Tibial nerve (tissue), 4 donors: ENCODE data around the gene DTNBP1. TPM values are rescaled to one million over a fixed set of nuclear protein-coding genes. Genes with fewer than 3 reads are reported as not detected.
A peak's percentile ranks its signal among the peaks of the same experiment; 100 is the strongest.

Experiments
- DNase-seq, 2 donors: peaks; one replicate each; pipeline ENCODE4 v3.0.0-alpha.2; 2019; ENCODE audit warnings: low spot score in 2 of 2
- H3K27ac ChIP-seq, 4 donors: fragments of 200-600 bp; sonication (generic) in 3 of 4; one replicate each; pipeline ENCODE4 v1.5.1; 2017 to 2019; ENCODE audit warnings: mild to moderate bottlenecking in 1 of 4
- H3K27me3 ChIP-seq, 2 donors: fragments of 200-600 bp; sonication (generic) in 1 of 2; one replicate each; pipeline versions ENCODE4 v1.5.1 to v1.6.0; 2017 to 2019
- H3K36me3 ChIP-seq, 3 donors: fragments of 200-600 bp; sonication (generic); one replicate each; pipeline ENCODE4 v1.5.1; 2018 to 2019
- H3K4me1 ChIP-seq, 4 donors: fragments of 200-600 bp; sonication (generic) in 3 of 4; one replicate each; pipeline ENCODE4 v1.5.1; 2017 to 2019
- H3K4me3 ChIP-seq, 4 donors: fragments of 200-600 bp; sonication (generic) in 3 of 4; one replicate each; pipeline ENCODE4 v1.5.1; 2017 to 2019; ENCODE audit warnings: mild to moderate bottlenecking in 1 of 4, moderate library complexity in 1 of 4
- H3K9me3 ChIP-seq, 4 donors: fragments of 200-600 bp; sonication (generic) in 3 of 4; one replicate each; pipeline ENCODE4 v1.5.1; 2017 to 2019
- CTCF ChIP-seq, 5 experiments: fragments of 200-600 bp in 3 of 5; fragments of 450-650 bp in 2 of 5; sonication (generic) in 3 of 5; IDR thresholded peaks; one replicate each; pipeline ENCODE4 v1.5.1; 2016 to 2019; ENCODE audit warnings: antibody characterized with exemption in 5 of 5, mild to moderate bottlenecking in 3 of 5, moderate library complexity in 2 of 5
- EP300 ChIP-seq, 2 donors: sonication (generic); formaldehyde crosslinking; IDR thresholded peaks; one replicate each; pipeline ENCODE4 v1.6.1; 2017; ENCODE audit warnings: antibody characterized with exemption in 2 of 2, mild to moderate bottlenecking in 1 of 2
- POLR2A ChIP-seq, 2 donors: fragments of 450-650 bp; IDR thresholded peaks; one replicate each; pipeline ENCODE4 v1.6.1; 2017; ENCODE audit warnings: antibody characterized with exemption in 2 of 2, mild to moderate bottlenecking in 2 of 2, moderate library complexity in 2 of 2
- WGBS, 2 donors: methylation state at CpG; one replicate each; pipeline ENCODE4 v1.1.5; 2018; 5-methylcytosine and 5-hydroxymethylcytosine counted together
- total RNA-seq, 4 donors: library from RNA; depleted of rRNA; stranded (reverse); fragments of >200 nt; gene quantifications; one replicate each; pipeline ENCODE4 v1.1.0, GENCODE V29; 2016

DTNBP1 gene
- total RNA-seq, 4 donors from 2014 or later, result 14.7 to 36.6 (median 16.1) TPM

GRCh38 chr6:15481390-15482291 is 181.2 kb downstream of the DTNBP1 start:
- no peak for TF ChIP-seq POLR2A (IDR thresholded peaks at IDR 0.05)
- no peak for TF ChIP-seq EP300 (IDR thresholded peaks at IDR 0.05)
- TF ChIP-seq CTCF (IDR thresholded peaks at IDR 0.05), result no peak
- H3K9me3 ChIP-seq, result no peaks in the 10 kb centered on the region
- H3K27me3 ChIP-seq, result no peaks in the 10 kb centered on the region
- 76 to 81% methylated on average over 10 of the region's 10 CpGs for WGBS, 2 donors
- H3K36me3 ChIP-seq, result no peaks in the 10 kb centered on the region
- H3K27ac ChIP-seq, result no peak overlapping the region
- H3K4me3 ChIP-seq, result no peak overlapping the region
- no peak for DNase-seq
- H3K4me1 ChIP-seq, result peaks cover 0 to 32% (median 3%) of the 10 kb centered on the region in 4 donors

GRCh38 chr6:15480525-15480924 is 182.3 kb downstream of the DTNBP1 start:
- no peaks in the 10 kb centered on the region for H3K36me3 ChIP-seq
- no peak overlapping the region for H3K4me3 ChIP-seq
- H3K9me3 ChIP-seq, result no peaks in the 10 kb centered on the region
- WGBS, 2 donors, result 78 to 84% methylated on average over 7 of the region's 7 CpGs
- DNase-seq, result no peak
- TF ChIP-seq EP300 (IDR thresholded peaks at IDR 0.05), result no peak
- no peak for TF ChIP-seq CTCF (IDR thresholded peaks at IDR 0.05)
- no peak for TF ChIP-seq POLR2A (IDR thresholded peaks at IDR 0.05)
- peaks cover 0 to 37% (median 4%) of the 10 kb centered on the region in 4 donors for H3K4me1 ChIP-seq
- H3K27ac ChIP-seq, result no peak overlapping the region
- no peaks in the 10 kb centered on the region for H3K27me3 ChIP-seq

GRCh38 chr6:15479761-15480160 is 183.1 kb downstream of the DTNBP1 start:
- Histone ChIP-seq H3K36me3 (no peaks in the 10 kb centered on the region), H3K4me1 (peaks cover 0 to 37% (median 4%) of the 10 kb centered on the region in 4 donors), H3K9me3 (no peaks in the 10 kb centered on the region), H3K27ac (no peak overlapping the region), H3K4me3 (no peak overlapping the region), H3K27me3 (no peaks in the 10 kb centered on the region)
- no peak for DNase-seq
- TF ChIP-seq EP300 (IDR thresholded peaks at IDR 0.05), result no peak
- TF ChIP-seq CTCF (IDR thresholded peaks at IDR 0.05), result no peak
- no peak for TF ChIP-seq POLR2A (IDR thresholded peaks at IDR 0.05)
- 47 to 62% methylated on average over 4 to 5 of the region's 5 CpGs for WGBS, 2 donors

GRCh38 chr6:15477746-15478145 is 185.1 kb downstream of the DTNBP1 start:
- Histone ChIP-seq H3K4me1 (peaks cover 0 to 46% (median 4%) of the 10 kb centered on the region in 4 donors), H3K9me3 (no peaks in the 10 kb centered on the region), H3K27ac (no peak overlapping the region), H3K36me3 (no peaks in the 10 kb centered on the region), H3K4me3 (no peak overlapping the region), H3K27me3 (no peaks in the 10 kb centered on the region)
- 55 to 65% methylated on average over 5 of the region's 5 CpGs for WGBS, 2 donors
- DNase-seq, result no peak
- TF ChIP-seq EP300 (IDR thresholded peaks at IDR 0.05) (no peak), CTCF (IDR thresholded peaks at IDR 0.05) (no peak), POLR2A (IDR thresholded peaks at IDR 0.05) (no peak)

- H3K27ac ChIP-seq, result peak overlapping the region in 2 of 4 donors; percentile 14 to 40
- H3K4me1 ChIP-seq, result peaks cover 0 to 46% (median 4%) of the 10 kb centered on the region in 4 donors
- 38 to 39% methylated on average over 7 of the region's 7 CpGs for WGBS, 2 donors
- no peaks in the 10 kb centered on the region for H3K36me3 ChIP-seq
- no peak overlapping the region for H3K4me3 ChIP-seq
- no peak for DNase-seq
- H3K9me3 ChIP-seq, result no peaks in the 10 kb centered on the region
- no peak for TF ChIP-seq EP300 (IDR thresholded peaks at IDR 0.05)
- no peak for TF ChIP-seq POLR2A (IDR thresholded peaks at IDR 0.05)
- TF ChIP-seq CTCF (IDR thresholded peaks at IDR 0.05), result no peak
- no peaks in the 10 kb centered on the region for H3K27me3 ChIP-seq
Measured at GRCh38 chr6:15476631-15477380, 186.0 kb downstream of the DTNBP1 start.
